Hematopoietic multipotent progenitor cell treated with erythropoietin and hydrocortisone succinate and interleukin-3 and kit ligand, for 17 days (in vitro differentiated cells): ENCODE data around the gene NDNF.

Experiments
- DNase-seq: peaks from one replicate; pipeline ENCODE4 v3.0.0-alpha.2; 2015; ENCODE audit warnings: low spot score

NDNF gene

DNA sequence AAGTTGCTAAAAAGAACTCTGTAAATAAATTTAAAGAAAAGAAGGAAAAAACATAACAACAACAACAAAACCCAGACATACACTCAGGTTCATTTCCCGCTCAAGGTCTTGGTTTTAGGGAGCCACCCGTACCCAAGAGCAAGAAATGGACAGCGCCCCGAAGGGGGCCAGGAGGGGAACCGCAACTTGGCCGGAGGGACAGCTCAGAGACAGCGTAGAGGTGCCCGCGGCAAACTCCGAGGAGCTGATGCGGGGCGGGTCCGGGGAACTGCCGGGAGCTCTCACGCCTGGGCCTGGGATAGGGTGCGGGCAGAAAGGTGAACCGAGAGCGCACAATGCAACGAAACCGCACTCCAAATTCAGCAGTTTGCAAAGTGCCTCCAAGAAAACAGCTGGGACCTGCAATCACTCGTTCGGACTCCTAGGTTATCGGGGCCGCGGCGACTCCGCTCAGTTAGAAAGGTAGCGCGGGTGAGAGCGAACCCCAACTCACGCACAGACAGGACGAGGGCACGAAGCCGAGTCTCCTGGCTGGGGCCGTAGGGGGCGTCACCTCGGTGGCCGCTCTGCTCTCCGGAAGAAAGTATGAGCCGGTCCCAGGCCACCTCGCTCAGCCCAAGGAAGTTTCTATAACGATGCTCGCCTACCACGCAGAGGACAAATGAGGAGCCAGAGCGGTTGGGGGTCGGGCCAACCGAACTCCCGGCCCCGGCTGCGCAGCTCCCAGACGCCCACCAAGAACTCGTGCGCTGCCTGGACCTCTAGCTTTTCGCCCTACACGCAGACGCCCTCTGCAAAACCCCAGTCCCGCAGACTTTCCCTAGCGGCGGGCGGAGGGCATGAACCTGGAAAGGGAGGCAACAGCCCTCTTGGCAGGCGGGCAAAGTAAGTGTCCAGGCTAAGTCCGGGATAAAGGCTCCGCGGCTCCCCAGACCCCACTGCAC, 1.4 kb downstream of the NDNF start:
- no peak for DNase-seq

GRCh38 chr4:121070274-121070673, 2.1 kb downstream of the NDNF start:
- no peak for DNase-seq

DNA sequence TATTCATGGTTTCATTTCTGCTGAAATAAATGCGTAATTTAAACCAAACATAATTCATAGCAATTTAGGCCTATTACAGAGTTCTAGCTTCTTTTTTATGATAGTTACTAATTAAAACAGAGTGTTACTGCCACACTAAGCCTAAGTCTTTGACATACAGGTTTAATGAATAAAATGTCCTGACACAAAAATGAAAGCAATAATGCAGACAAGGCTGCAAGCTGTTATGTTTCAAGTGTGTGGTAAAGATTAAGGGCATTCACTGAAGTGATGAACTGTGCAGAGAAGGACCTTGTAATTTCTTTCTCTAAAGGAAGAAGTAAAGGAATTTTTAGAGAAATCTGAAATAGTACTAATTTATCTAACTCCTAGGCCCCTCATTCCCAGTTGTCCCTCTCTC, 2.9 kb downstream of the NDNF start:
- DNase-seq: no peak

GRCh38 chr4:121064482-121064881, 7.9 kb downstream of the NDNF start:
- no peak for DNase-seq

GRCh38 chr4:121062521-121062920, 9.8 kb downstream of the NDNF start:
- DNase-seq: no peak

GRCh38 chr4:121061861-121062260, 10.5 kb downstream of the NDNF start:
- no peak for DNase-seq

DNA sequence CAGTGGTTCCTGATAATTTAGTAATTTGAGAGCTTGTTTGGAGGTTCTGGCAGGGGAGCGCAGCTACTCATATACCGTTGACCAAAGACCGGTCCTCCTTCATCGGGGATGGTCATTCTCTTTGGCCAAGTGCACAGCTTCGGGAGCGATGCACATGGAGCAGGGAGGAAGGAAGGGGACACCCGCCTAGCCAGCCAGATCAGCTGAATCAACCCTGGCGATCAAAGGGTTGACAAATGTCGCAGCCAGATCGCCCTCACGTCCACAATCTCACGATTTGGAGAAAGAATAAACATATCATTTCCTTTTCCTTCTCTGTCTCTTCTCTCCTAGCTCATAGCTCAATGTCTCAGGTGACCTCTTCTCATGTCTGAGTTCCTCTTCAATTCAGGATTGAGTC, 11.1 kb downstream of the NDNF start:
- DNase-seq: no peak

DNA sequence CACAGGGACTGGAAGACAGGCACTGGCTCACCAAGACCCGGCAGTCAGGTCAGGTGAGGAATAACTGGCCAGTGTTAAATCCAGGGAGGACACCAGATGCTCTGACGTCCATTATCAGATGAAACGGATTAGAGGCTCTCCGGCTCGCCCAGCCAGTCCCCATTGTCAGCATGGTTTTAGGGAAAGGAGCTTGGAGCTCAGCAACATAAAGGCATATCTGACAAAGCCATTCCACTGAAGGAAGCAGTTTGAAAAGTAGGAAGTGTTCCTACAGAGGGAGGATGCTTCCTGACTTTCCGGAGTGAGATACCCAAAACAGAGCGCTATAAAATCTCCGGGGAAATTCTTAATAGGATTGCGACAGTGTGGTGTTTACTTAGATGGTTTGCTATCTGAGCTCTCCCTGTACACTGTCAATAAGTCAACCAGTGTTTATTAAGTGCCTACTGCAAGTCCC, 14.8 kb downstream of the NDNF start:
- DNase-seq: no peak

DNA sequence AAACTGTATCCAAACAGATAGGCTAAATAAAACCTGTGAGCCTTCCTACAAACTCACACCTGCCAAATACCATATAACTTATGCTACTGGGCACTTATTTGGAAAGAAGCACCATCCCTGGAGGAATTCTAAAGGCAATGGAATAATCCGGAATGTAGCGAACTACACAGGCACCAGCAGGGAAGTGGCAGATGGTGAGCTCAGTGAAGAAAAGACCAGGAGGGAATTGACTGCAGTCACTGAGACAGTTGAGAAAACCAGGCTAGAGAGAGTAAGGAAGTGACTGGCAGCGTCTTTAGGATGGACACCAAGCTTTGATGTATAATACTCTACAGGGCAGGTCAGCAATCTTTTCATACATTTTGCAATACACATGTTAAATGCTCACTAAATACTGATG, 16.3 kb downstream of the NDNF start:
- no peak for DNase-seq

DNA sequence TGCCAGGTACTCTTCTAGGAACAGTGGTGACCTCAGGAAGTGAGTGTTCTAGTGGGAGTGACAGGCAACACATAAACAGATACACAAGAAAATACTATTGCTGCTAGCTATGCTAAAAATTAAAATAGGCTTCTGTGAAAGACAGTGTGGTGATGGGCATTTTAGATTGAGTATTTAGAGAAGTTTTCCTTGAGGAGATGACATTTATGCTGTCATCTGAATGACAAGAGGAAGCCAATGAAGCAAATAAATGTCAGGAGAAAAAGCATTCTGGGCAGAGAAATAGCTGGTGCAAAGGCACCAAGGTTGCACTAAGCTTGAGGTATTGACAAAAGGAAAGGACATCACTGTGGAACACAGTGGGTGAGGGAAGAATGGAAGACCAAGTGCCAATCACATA, 18.0 kb downstream of the NDNF start:
- no peak for DNase-seq

DNA sequence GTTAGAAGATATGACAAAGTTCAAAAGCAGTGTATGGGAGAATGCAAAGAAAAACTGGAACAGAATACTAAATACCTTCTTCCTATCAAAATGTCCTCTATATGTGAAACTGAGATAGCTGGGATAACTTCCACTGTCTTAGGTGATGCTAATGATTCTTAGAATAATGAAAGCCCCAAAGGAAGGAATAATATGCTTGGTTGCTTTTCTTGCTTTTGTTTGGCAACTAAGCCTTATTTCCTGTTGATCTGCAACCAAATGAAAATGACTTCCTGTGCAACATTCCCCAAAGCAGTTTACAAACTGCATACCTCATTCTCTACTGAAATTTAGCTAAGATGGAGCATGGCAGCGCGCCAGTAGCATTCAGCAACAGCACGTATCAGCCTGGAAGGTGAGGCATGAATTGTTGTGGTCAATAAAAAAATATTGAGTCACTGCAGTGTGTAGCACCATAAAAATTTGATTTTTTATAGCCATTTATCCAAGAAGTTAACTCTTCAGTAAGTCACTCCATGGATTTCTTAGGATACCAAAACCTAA, 18.7 kb downstream of the NDNF start:
- DNase-seq: no peak

DNA sequence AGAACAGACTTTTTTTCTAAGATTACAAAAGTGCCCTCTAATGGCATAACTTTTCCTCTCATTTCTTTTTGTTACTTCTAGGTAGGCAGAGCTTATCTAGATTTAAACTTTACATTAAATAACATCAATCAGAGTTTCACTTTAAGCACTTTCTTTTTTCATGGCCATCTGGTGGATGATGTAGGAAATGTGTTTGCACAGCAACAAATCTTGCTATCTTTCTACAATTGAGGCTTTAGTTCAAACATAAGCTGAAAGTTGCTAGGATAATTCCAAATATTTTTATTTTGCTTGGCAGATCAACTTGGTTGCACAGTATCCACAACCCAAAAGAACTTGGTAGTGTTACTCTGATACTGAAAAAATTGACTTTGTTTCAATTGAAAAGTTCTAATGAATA, 22.0 kb downstream of the NDNF start:
- DNase-seq: no peak

GRCh38 chr4:121049072-121049599, 23.2 kb downstream of the NDNF start:
- no peak for DNase-seq

GRCh38 chr4:121048165-121048564, 24.2 kb downstream of the NDNF start:
- DNase-seq: no peak

DNA sequence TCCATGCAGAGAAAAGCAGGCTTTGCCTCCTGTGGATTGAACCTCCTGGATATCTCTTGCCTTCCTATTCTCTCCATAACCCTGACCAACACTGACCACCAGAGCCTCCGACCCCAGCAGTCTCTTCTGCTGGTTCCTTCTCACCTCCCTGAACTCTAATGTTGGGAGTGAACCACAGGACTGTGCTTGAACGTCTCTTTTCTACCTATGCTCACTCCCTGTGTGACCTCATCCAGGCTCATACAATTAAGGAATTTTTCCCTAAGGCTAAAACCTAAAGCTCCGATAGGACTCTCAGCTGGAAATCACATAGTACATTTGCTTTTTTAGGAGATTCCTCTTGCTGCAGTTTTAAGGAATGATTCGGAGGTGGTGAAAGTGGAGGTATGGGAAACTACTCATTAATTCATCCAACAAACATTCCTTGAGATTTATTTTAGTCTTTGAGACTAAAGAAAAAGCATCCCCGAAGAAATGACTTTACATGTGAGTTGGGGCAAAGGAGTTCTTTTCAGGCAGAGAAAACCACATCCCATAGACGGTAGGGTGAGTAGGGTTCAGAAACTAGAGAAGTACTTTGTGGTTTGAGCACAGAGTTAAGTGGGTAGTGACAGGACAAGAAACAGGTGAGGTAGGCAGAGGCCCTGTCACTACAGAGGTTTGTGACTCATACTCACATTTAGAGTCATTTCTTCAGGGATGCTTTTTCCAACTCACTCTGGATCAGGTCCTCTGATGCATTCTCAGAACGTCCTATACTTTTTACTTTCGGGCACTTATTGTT, 30.8 kb downstream of the NDNF start:
- no peak for DNase-seq

DNA sequence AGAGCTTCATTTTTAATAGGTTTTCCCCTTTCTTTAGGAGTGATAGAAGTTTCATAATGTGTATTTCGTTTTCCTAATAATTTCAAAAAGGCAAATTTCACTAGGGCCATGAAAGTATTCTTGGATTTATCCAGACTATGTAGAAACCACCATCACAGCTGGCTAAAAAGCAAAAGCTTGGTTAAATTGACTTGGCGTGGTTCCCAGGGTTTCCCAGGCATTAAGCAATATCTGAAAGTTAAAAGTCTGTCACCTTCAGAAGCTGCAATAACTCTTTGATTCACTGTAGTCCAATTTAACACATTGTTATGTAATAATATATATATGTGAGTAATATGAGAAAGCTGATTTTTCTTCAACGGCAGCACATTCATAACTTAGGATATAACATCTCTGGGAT, 38.3 kb downstream of the NDNF start:
- DNase-seq: no peak

DNA sequence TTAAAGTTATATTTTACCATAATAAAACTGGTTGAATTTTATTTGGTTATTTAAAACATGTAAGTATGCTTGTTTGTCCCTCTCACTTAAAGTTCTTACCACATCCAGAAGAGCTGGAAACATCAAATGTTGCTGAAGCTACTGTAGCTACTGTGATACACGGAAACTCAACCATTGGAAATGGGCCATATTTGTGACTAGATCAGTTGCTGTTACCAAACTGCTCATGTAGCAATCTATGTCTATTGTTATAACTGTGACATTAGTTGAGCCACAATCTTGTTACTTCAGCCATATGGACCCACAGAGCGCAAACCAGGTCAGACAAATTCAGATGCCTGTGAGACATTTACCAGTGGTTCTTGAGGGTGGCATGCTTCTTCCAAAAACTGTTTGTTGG, 41.6 kb downstream of the NDNF start:
- DNase-seq: no peak

GRCh38 chr4:121030131-121030530, 42.2 kb downstream of the NDNF start:
- no peak for DNase-seq

DNA sequence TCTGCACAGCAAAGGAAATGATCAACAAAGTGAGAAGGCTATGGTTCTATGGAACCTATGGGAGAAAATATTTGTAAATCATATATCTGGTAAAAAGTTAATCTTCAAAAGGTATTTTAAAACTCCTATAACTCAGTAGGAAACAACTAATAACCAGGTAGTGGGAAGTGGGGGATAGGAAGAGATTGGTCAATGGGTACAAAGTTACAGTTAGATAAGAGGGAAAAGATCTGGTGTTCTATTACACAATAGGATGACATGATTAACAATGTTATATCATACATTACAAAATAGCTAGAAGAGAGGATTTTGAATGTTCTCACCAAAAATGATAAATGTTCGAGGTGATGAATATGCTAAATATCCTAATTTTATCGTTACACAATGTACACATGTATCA, 46.3 kb downstream of the NDNF start:
- DNase-seq: no peak

- no peak for DNase-seq
Measured at GRCh38 chr4:121025540-121025939, 46.8 kb downstream of the NDNF start.

DNA sequence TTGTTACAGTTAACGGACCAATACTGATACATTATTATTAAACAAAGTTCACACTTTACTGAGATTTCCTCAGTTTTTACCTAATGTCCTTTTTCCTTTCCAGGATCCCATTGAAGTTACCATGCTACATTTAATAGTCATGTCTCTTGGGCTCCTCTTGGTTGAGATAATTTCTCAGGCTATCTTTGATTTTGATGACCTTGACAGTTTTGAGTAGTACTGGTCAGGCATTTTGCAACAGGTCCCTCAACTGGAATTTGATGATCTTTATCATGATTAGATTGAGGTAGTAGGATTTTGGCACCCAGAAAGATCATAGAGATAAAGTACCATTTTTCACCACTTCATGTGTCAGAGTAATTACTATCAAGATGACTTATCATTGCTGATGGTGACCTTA, 53.8 kb downstream of the NDNF start:
- DNase-seq: no peak

DNA sequence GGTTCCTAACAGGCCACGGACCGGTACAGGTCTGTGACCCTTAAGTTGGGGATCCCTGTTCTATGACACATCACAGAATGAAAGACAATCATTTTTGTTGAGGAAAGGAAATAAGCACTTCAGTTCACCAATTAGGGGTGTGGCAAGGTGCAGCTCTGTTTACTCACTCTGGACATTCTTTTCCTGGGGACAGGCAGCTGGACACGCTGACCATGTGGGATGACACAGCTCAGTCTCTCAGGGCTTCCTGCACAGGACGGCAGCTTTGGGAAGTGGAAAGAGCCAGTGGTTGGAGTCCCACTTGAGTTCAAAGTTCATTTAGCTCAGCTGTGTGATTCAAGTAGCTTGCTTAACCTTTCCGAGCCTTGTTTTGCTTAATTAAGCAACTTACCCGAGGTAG, 55.7 kb downstream of the NDNF start:
- no peak for DNase-seq

- no peak for DNase-seq
Measured at GRCh38 chr4:121015421-121015820, 56.9 kb downstream of the NDNF start.
